Measurements from ENCODE around the gene ARFIP1. TPM values are rescaled to one million over a fixed set of nuclear protein-coding genes. Genes with fewer than 3 reads are reported as not detected.
"Not testable (repeated sequence)": the region's sequence is repeated elsewhere in the genome, so short reads cannot be mapped to it uniquely, and the experiment has no call there.

Gene ARFIP1
- total RNA-seq, 1 experiment from 2014 or later, result 52.7 TPM

DNA sequence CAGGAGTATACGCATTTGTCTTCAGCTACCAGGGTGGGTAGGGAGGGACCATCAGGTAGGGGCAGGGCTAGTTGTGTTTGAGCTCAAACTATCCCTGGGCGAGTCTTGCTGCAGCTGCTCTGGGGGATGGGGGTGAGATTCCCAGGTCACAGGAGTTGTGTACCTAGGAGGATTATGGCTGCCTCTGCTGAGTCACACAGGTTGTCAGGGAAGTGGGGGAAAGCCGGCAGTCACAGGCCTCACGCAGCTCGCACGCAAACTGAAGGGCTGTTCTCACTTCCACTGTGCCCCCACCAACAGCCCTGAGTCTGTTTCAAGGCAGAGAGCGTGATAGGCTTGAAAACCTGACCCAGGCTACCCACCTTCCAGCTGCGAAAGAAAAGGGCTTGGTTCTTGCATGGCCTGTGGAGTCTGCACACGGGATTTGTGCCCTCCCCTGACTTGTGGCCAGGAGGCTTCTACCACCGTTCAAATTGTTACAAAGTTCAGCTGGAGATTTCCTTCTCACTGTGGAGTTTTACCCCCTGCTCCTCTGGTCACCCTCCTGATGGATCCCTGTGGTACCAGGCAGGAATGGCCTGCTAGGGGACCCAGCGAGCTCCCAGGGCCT is 63.8 kb downstream of the ARFIP1 start:
- DNase-seq (ENCODE audit: low read depth), result no peak

DNA sequence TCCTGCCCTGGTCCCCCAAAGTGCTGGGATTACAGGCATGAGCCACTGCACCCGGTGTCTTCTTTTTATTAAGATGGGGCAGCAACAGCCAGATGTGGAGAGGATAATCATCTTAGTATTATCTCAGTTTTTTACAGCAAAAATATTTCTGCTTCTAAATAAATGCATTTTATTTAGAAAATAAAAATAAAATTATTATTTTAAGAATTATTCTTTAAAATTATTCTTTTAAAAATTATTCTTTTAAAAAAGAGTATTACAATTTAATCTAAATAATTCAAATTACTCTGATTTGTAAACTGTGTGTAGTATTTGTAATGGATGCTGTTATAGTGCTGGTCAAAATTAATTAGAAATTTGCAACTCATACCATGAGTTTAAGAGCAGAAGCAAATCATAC is 67.6 kb downstream of the ARFIP1 start:
- no peak for DNase-seq (ENCODE audit: low read depth)

DNA sequence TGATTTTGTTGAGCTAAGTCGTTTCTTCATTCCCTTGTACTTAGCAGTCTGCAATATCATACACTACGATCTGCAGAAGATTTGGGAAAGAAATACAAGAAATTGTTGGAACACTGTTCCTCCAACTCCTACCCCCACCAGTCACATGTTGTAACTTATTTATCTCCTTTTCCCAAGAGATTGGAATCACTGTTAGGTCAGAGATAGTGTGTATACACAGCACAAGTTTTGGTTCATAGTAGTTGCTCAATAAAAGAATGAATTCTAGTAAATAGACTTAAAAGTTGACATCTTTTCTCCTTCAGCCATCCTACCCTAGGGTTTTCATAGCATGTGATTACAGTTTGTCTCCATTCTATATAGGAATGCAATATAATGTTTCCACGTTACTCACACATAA is 68.8 kb downstream of the ARFIP1 start:
- DNase-seq (ENCODE audit: low read depth), result no peak

DNA sequence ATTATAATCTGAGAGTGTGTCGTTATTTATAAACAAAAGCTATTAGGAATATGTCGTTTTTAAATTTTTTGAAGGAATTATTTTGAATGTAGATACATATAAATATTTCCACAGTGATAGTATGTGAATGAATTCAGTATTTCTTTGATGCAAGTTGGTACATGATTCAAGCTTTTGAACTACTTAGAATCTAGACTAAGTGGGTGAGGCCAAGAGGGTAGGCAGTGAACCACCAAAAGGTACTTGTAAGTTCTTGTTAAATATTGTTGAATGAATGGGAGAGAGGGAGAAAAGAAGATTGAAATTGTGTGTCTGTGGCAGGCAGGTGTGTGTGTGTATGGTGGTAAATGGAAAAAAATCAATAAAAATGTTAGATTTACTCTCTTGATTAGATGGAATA is 69.6 kb downstream of the ARFIP1 start:
- DNase-seq (ENCODE audit: low read depth), result no peak

DNA sequence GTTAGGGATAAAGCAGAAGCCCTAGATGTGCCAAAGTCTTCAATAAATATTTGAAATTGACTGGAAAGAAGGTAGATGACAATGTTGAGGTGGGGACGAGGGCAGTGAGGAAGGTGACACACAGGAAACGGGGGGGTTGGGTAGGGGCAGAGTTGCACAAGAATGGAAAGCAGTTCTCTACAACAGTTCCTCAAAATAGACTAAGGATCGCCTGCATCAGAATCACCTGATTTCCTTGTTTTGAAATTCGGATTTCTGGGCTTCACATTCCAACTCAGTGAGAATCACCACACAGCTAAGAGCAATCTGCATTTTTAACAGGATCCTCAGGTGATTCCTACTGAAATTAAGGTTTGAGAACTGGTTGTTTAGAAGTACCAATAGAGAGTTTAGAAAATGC is 70.6 kb downstream of the ARFIP1 start:
- DNase-seq (ENCODE audit: low read depth), result peak; percentile 14

DNA sequence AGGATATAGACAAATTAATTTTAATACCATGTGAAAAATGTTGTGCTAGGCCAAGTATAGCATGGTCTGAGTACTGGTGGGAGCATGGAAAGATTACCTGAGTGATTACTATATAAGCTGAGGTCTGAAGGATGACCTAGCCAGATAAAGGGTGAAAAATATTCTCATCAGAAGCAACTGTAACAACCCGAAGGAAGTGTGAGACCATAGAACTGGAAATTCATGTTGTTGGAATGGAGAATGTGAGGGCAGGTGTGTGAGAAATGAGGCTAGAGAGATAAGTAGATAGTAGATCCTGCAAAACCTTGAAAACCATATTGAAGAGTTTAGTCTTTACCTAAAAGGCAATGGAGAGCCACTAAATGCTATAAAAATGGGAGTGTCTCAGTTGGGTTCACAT is 71.5 kb downstream of the ARFIP1 start:
- DNase-seq (ENCODE audit: low read depth), result no peak

DNA sequence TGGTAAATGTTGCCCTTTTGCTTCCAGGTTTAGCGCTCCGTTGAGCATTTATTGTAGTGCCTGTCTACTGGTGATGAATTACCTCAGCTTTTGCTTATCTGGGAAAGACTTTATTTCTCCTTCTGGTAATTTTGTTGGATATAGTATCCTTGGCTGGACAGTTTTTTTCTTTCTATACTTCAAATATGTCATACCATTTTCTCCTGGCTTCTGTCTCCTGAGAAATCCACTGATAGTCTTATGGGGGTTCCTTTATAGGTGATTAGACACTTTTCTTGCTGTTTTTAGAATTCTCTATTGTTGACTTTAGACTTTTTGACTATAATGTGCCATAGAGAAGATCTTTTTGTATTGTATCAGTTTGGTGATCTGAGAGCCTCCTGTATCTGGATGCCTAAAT is 73.5 kb downstream of the ARFIP1 start:
- DNase-seq (ENCODE audit: low read depth), result no peak

DNA sequence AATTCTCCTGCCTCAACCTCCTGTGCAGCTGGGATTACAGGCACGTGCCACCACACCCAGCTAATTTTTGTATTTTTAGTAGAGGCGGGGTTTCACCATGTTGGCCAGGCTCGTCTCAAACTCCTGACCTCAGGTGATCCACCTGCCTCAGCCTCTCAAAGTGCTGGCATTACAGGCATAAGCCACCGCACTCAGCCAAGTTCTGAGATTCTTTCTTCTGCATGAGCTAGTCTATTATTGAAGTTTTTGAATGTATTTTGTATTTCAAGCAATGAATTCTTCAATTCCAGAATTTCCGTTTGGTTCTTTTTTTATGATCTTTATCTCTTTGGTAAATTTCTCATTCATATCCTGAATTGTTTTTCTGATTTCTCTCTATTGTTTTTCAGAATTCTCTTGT is 74.3 kb downstream of the ARFIP1 start:
- not testable (repeated sequence) for DNase-seq (ENCODE audit: low read depth)

DNA sequence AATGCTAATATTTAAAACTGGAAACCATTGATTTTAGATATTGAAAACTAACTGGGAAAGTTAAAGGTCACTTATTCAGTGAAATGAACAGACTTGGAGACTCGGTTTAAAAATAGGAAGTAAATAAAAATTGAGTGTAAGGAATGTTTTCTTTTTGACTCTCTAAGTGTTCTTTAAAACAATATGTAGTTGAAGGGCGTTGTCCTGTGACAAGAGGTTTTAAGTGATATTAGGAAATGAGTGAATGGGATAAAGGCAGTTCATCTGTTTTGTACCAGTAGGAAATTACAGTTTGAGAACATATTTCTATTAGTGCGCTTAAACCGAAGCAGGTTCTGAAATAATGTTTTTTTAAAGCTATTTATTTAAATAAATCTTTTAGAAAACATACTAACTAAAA is 77.2 kb downstream of the ARFIP1 start:
- no peak for DNase-seq (ENCODE audit: low read depth)

DNA sequence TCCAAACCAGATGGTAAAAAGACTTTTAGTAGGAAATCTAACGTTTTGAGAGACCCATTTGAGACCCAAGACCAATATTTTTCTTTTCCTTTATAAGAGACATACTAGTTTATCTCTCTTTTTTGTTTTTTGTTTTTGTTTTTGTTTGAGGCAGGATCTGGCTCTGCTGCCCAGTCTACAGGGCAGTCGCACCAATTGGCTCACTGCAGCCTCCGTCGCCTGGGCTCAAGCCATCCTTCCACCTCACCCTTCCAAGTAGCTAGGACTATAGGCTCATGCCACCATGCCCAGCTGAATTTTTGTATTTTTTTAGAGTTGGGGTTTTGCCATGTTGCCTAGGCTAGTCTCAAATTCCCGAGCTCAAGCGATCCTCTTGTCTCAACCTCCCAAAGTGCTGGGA is 79.2 kb downstream of the ARFIP1 start:
- DNase-seq (ENCODE audit: low read depth), result no peak

DNA sequence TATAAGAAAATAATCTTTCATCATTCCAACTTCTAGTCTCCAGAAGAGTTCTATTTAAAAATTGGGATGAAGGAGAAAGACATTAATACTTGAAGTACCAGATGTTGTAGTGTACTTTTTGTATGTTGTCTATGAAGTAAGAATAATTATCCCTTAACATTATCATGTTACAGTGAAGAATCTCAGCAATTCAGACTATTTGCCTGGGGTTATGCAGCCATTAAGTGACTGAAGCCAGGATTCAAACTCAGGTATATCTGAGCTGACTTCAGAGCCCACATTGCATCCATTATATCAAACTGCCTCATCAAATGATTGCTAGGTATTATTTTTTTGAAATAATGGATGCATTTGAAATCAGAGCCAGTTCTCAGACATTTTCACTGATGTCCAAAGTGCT is 80.3 kb downstream of the ARFIP1 start:
- DNase-seq (ENCODE audit: low read depth), result peak; percentile 18

DNA sequence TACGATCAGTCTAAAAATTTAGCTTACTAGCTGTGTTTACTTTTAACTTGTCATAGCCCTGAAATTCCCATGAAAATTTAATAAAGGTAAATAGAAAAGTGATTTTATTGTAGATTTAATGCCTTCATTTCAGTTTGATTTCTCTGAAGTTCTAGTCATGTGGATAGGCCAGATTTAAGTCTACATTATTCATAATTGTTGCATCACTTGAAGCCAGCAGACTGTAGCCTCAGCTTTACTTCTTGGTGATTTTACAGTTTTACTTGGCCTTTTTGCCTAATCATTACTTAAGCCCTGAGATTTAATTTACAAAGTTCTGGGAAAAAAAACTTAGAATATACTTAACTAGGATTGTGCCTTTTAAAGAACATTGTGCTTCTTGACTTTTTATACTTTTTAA is 82.9 kb downstream of the ARFIP1 start:
- DNase-seq (ENCODE audit: low read depth), result no peak

DNA sequence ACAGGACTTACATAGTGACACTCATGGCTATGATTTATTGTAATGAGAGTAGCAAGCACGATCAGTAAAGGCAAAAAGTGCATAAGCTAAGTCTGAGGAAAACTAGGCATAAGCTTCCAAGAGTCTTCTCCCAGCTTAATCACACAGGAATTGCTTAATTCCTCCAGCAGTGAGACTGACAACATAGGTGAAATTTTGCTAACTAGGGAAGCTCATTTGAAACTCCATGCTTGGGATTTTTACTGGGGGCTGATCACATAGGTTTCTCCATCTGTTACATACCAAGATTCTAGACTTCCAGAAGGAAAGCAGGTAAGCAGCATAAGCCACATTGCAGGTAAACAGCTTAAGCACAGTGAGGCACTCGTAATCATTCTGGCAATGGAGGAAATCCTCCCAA is 84.6 kb downstream of the ARFIP1 start:
- DNase-seq (ENCODE audit: low read depth), result no peak

DNA sequence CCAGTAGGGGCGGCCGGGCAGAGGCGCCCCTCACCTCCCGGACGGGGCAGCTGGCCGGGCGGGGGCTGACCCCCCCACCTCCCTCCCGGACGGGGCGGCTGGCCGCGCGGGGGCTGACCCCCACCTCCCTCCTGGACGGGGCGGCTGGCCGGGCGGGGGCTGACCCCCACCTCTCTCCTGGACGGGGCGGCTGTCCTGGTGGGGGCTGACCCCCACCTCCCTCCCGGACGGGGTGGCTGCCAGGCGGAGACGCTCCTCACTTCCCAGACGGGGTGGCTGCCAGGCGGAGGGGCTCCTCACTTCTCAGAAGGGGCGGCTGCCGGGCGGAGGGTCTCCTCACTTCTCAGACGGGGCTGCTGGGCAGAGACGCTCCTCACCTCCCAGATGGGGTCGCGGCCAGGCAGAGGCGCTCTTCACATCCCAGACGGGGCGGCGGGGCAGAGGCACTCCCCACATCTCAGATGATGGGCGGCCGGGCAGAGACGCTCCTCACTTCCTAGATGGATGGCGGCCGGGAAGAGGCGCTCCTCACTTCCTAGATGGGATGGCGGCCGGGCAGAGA is 86.8 kb downstream of the ARFIP1 start:
- not testable (repeated sequence) for DNase-seq (ENCODE audit: low read depth)

DNA sequence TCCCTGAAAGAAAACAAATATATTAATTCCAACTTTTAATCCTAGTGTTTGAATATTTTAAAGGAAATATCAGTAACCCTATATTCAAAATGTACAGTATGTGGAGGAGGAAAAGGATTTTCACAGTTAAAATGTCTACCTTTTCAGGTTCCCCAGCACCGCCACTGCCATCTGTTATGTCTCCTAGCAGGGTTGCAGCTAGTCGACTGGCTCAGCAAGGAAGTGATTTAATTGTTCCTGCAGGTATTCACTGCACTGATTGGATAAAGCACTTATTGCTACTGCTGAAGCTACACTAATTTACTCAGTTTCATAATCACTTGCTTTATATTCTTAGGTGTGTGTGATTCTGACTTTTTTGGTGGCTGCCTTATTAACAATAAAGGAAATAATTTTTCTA is 90.9 kb downstream of the ARFIP1 start:
- no peak for DNase-seq (ENCODE audit: low read depth)

DNA sequence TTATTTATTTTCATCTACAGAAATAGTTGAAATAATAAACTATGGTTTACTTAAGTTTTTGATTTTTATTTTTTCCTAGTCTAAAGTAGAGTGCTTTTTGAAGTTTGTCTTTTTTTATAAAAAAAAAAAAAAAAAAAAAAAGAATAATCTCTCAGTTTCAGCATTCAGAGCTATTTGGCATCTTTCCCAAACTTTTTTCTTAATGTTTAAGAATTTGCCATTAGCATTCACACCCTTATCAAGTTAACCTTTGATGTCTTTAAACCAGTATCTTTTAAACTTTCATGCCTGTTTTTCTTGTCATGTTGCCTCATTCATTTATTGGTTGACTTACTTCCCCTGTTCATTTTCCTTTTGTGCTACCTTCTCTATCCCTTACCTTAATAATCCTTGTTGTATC is 95.5 kb downstream of the ARFIP1 start:
- no peak for DNase-seq (ENCODE audit: low read depth)

DNA sequence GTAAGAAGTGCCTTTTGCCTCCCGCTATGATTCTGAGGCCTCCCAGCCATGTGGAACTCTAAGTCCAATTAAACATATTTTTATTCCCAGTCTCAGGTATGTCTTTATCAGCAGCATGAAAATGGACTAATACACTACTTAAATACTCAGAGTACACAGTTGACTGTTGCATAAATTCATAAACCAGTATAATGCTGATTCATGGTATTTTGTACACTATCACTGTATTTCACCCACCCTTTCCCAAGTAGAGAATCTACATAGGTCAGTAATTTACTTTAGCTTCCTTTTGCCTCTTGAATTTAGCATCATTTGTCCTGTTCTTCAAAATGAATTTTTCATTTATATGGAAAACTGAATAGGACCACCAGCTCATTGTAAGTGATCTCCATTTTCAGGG is 98.1 kb downstream of the ARFIP1 start:
- DNase-seq (ENCODE audit: low read depth), result no peak

DNA sequence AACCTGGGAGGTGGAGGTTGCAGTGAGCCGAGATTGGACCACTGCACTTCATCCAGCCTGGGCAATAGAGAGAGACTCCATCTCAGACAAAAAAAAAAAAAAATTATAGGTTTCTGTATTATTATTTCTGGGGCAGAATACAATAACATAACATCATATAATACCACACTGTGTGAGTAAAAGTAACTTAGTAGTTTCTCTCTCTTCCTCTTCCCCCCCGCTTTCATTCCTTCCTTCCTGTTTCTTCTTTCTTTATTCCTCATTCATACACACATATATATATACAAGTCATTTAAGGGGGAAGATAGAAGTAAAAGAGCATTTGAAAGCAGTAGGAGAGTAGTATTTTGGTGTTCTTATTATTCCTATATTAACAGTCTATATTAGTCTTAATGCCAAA is 100.5 kb downstream of the ARFIP1 start:
- DNase-seq (ENCODE audit: low read depth), result no peak

DNA sequence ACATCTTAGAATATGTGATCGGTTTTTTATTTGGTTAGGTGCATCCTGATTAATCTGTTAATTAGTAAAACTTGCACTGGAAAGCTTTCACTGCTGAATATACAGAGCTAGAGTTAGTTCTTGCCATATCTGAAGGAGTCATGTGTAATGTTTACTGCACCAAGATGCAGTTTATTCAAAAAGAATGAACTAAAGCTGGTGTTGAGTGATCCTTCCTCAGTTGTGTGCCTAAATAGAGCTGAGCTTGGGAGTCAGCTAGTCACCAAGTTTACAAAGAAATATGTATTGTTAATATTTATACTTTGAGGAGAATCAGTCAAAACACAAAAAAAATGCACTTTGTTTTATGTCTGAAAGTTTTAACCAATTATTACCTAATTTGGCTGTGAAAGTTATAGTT is 102.2 kb downstream of the ARFIP1 start:
- DNase-seq (ENCODE audit: low read depth), result no peak

DNA sequence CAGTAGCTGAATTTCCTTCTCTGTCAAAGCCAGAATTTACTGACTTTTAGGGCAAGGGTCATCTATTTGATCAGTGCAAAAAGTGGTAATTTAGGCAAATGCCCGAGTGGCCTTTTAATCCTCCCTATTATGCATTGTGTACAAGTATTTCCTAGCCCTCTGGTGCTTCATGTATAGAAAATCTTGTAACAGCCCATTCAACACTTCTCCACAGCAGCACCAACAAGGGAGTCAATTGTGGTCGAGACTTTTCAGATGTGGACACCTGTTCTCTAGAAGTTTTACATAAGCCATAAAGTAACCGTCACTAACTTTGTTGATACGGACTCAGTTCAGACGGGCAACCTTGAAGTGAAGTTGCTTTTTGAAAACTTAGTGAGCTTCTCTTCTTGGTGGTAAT is 105.4 kb downstream of the ARFIP1 start:
- DNase-seq (ENCODE audit: low read depth), result no peak

DNA sequence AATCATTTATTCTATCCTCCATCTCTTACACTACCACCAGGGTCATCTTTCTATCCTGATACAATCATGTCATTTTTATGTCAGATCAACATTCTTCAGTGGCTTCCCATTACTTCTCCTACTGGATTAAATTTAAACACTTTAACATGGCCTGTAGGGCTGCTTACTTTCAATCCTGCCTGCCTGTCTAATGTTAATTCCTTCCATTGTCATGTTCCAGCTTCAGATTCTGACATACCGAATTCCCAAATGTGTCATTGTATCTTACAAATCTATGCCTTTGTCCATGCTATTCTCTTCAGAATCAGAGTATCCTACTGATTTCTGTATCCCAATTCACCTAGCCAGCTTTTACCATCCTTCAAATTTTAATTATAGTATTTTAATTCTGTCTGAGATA is 106.4 kb downstream of the ARFIP1 start:
- DNase-seq (ENCODE audit: low read depth), result no peak

DNA sequence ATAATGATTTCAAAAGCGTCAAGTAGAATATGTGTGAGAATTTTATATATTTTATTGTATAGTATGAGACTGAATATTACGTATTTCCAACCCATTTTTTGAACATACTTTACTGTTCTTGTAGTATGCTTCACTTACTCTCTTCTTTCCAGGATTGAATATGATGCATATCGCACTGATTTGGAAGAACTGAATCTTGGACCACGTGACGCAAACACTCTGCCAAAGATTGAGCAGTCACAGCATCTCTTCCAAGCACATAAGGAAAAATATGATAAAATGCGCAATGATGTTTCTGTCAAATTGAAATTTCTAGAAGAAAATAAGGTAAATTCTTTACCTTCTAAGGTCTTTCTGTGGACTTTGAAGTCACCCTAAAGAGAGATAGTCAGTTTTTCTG is 108.2 kb downstream of the ARFIP1 start:
- DNase-seq (ENCODE audit: low read depth), result no peak

DNA sequence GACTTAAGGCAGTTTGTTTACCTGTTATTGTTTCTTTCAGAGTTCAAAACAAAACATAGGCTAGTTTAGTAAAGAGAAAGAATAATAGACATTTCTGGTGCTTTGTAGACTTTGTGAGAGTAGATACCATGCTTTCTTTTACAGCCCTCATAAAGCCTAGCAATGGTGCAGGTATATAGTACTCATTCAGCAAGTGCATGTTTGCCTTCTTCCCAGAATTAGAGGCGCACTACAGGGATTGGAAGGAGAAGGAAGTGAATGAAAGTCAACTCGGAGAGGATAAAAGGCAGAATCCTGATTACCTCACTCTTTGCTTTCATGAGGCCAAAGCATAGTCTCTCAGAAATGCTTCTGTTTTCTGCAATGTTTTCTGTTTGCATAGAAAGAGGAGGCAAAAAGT is 113.2 kb downstream of the ARFIP1 start:
- DNase-seq (ENCODE audit: low read depth), result no peak

DNA sequence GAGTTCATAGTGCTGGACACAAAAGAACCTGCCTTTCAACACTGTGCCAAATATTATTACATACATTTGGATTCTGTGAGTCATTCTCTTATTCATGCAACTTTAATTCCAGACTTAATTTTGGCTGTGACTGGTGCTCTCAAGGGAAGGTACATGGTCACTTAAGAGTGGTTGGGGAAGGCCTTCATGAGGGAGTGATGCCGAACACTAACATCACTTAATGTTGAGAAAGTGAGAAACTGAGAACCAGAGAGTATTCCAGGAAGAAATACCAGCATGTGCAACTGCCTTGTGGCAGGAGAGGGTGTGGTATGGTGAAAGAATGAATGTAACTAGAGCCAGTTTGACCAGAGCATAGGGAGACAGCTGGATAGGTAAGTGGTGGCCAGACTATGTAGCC is 114.9 kb downstream of the ARFIP1 start:
- peak; percentile 7 for DNase-seq (ENCODE audit: low read depth)
